Suprapubic skin (tissue), 4 donors: ENCODE data around the gene STARD9. TPM values are rescaled to one million over a fixed set of nuclear protein-coding genes. Genes with fewer than 3 reads are reported as not detected.

Experiments used
- DNase-seq, 2 donors: peaks; one replicate each; pipeline ENCODE4 v3.0.0-alpha.2; 2019; ENCODE audit warnings: low spot score in 2 of 2
- H3K27ac ChIP-seq: fragments of 200-600 bp; sonication (generic); one replicate; pipeline ENCODE4 v1.5.1; 2019
- H3K27me3 ChIP-seq: fragments of 200-600 bp; sonication (generic); one replicate; pipeline ENCODE4 v1.5.1; 2019
- H3K36me3 ChIP-seq: fragments of 200-600 bp; sonication (generic); one replicate; pipeline ENCODE4 v1.5.1; 2019
- H3K4me1 ChIP-seq: fragments of 200-600 bp; sonication (generic); one replicate; pipeline ENCODE4 v1.5.1; 2019
- H3K4me3 ChIP-seq: fragments of 200-600 bp; sonication (generic); one replicate; pipeline ENCODE4 v1.5.1; 2019; ENCODE audit warnings: mild to moderate bottlenecking
- H3K9me3 ChIP-seq: fragments of 200-600 bp; sonication (generic); one replicate; pipeline ENCODE4 v1.5.1; 2019
- EP300 ChIP-seq: sonication (generic); formaldehyde crosslinking; IDR thresholded peaks from one replicate; pipeline ENCODE4 v1.6.1; 2017; ENCODE audit warnings: antibody characterized with exemption
- POLR2A ChIP-seq, 2 donors: fragments of 450-650 bp; IDR thresholded peaks; one replicate each; pipeline ENCODE4 v1.6.1; 2017; ENCODE audit warnings: antibody characterized with exemption in 2 of 2, mild to moderate bottlenecking in 2 of 2, moderate library complexity in 2 of 2
- POLR2AphosphoS5 ChIP-seq, 3 donors: sonication (generic); formaldehyde crosslinking; IDR thresholded peaks; one replicate each; pipeline ENCODE4 v1.6.1; 2017; ENCODE audit warnings: antibody characterized with exemption in 3 of 3
- WGBS: methylation state at CpG from one replicate; pipeline ENCODE4 v1.1.5; 2018; 5-methylcytosine and 5-hydroxymethylcytosine counted together
- total RNA-seq, 4 donors: library from RNA; depleted of rRNA; stranded (reverse); fragments of >200 nt; gene quantifications; one replicate each; pipeline ENCODE4 v1.1.0, GENCODE V29; 2016
- TF ChIP-seq, protein P1 (sequence below), 2 donors: fragments of 200-600 bp in 1 of 2; fragments of 450-650 bp in 1 of 2; sonication (generic) in 1 of 2; IDR thresholded peaks; one replicate each; pipeline ENCODE4 v1.5.1; 2016 to 2019; ENCODE audit warnings: antibody characterized with exemption in 2 of 2, mild to moderate bottlenecking in 1 of 2, moderate library complexity in 1 of 2

Gene STARD9
- total RNA-seq, 4 donors from 2014 or later, result 5.0 to 24.6 (median 7.6) TPM

- no peak overlapping the region for H3K4me3 ChIP-seq
- H3K9me3 ChIP-seq, result no peaks in the 10 kb centered on the region
- H3K36me3 ChIP-seq, result no peaks in the 10 kb centered on the region
- no peaks in the 10 kb centered on the region for H3K27me3 ChIP-seq
- TF ChIP-seq POLR2A (IDR thresholded peaks at IDR 0.05) (no peak), EP300 (no peak), POLR2AphosphoS5 (IDR thresholded peaks at IDR 0.05) (no peak)
- TF ChIP-seq, protein P1, sequence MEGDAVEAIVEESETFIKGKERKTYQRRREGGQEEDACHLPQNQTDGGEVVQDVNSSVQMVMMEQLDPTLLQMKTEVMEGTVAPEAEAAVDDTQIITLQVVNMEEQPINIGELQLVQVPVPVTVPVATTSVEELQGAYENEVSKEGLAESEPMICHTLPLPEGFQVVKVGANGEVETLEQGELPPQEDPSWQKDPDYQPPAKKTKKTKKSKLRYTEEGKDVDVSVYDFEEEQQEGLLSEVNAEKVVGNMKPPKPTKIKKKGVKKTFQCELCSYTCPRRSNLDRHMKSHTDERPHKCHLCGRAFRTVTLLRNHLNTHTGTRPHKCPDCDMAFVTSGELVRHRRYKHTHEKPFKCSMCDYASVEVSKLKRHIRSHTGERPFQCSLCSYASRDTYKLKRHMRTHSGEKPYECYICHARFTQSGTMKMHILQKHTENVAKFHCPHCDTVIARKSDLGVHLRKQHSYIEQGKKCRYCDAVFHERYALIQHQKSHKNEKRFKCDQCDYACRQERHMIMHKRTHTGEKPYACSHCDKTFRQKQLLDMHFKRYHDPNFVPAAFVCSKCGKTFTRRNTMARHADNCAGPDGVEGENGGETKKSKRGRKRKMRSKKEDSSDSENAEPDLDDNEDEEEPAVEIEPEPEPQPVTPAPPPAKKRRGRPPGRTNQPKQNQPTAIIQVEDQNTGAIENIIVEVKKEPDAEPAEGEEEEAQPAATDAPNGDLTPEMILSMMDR (IDR thresholded peaks at IDR 0.05), result no peak
- H3K27ac ChIP-seq, result no peak overlapping the region
- no peak for DNase-seq
- H3K4me1 ChIP-seq, result no peaks in the 10 kb centered on the region
These were observed 48.5 kb downstream of the STARD9 start for GRCh38 chr15:42623951-42624350.

DNA sequence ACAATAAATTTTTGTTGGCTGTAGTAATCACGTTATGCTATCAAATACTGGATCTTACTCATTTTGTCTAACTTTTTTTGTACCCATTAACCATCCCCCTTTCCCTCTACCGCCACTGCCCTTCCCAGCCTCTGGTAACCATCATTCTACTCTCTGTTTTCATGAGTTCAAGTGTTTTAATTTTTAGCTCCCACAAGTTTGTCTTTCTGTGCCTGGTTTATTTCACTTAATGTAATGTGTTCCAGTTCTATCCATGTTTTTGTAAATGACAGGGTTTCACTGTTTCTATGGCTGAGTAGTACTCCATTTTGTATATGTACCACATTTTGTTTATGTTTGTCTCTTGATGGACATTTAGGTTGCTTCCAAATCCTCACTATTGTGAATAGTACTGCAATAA is 52.1 kb downstream of the STARD9 start:
- Histone ChIP-seq H3K27me3 (no peaks in the 10 kb centered on the region), H3K9me3 (no peaks in the 10 kb centered on the region), H3K4me1 (no peaks in the 10 kb centered on the region), H3K36me3 (no peaks in the 10 kb centered on the region), H3K4me3 (no peak overlapping the region), H3K27ac (no peak overlapping the region)
- WGBS, result 91% methylated on average over 2 of the region's 2 CpGs
- TF ChIP-seq POLR2A (IDR thresholded peaks at IDR 0.05) (no peak), POLR2AphosphoS5 (IDR thresholded peaks at IDR 0.05) (no peak), EP300 (no peak)
- TF ChIP-seq, protein P1 (IDR thresholded peaks at IDR 0.05), result no peak
- no peak for DNase-seq

GRCh38 chr15:42628761-42629160 is 53.4 kb downstream of the STARD9 start:
- TF ChIP-seq, protein P1 (IDR thresholded peaks at IDR 0.05), result no peak
- TF ChIP-seq POLR2AphosphoS5 (IDR thresholded peaks at IDR 0.05) (no peak), POLR2A (IDR thresholded peaks at IDR 0.05) (no peak), EP300 (no peak)
- no peaks in the 10 kb centered on the region for H3K36me3 ChIP-seq
- 97% methylated on average over 4 of the region's 4 CpGs for WGBS
- no peaks in the 10 kb centered on the region for H3K9me3 ChIP-seq
- no peaks in the 10 kb centered on the region for H3K4me1 ChIP-seq
- DNase-seq, result no peak
- no peak overlapping the region for H3K27ac ChIP-seq
- H3K4me3 ChIP-seq, result no peak overlapping the region
- no peaks in the 10 kb centered on the region for H3K27me3 ChIP-seq

- TF ChIP-seq, protein P1 (IDR thresholded peaks at IDR 0.05), result no peak
- no peak for TF ChIP-seq POLR2AphosphoS5 (IDR thresholded peaks at IDR 0.05)
- TF ChIP-seq POLR2A (IDR thresholded peaks at IDR 0.05), result no peak
- no peak for TF ChIP-seq EP300
- no peaks in the 10 kb centered on the region for H3K27me3 ChIP-seq
- no peaks in the 10 kb centered on the region for H3K9me3 ChIP-seq
- H3K36me3 ChIP-seq, result peaks cover 2% of the 10 kb centered on the region
- H3K4me1 ChIP-seq, result no peaks in the 10 kb centered on the region
- no peak overlapping the region for H3K27ac ChIP-seq
- DNase-seq, result no peak
- H3K4me3 ChIP-seq, result no peak overlapping the region
- 95% methylated on average over 1 of the region's 1 CpG for WGBS
These were observed 56.8 kb downstream of the STARD9 start for GRCh38 chr15:42632105-42632675.

- H3K4me3 ChIP-seq, result no peak overlapping the region
- no peaks in the 10 kb centered on the region for H3K27me3 ChIP-seq
- peaks cover 22% of the 10 kb centered on the region for H3K36me3 ChIP-seq
- no peaks in the 10 kb centered on the region for H3K4me1 ChIP-seq
- WGBS, result 95% methylated on average over 4 of the region's 4 CpGs
- H3K9me3 ChIP-seq, result no peaks in the 10 kb centered on the region
- H3K27ac ChIP-seq, result no peak overlapping the region
- DNase-seq, result no peak
- TF ChIP-seq EP300, result no peak
- TF ChIP-seq, protein P1 (IDR thresholded peaks at IDR 0.05), result no peak
- no peak for TF ChIP-seq POLR2A (IDR thresholded peaks at IDR 0.05)
- TF ChIP-seq POLR2AphosphoS5 (IDR thresholded peaks at IDR 0.05), result no peak
These were observed 64.7 kb downstream of the STARD9 start for GRCh38 chr15:42640109-42640508.
